NCI-H2107 treated with DMSO at 0.1 percent for 48 hours (cell line): ENCODE results near the gene LRRC4C.

Experiments used
- DNase-seq: peaks from one replicate; lab custom pipeline; 2025; ENCODE audit not compliant: unreplicated experiment; lab: John Stamatoyannopoulos, UW

The LRRC4C gene

DNA sequence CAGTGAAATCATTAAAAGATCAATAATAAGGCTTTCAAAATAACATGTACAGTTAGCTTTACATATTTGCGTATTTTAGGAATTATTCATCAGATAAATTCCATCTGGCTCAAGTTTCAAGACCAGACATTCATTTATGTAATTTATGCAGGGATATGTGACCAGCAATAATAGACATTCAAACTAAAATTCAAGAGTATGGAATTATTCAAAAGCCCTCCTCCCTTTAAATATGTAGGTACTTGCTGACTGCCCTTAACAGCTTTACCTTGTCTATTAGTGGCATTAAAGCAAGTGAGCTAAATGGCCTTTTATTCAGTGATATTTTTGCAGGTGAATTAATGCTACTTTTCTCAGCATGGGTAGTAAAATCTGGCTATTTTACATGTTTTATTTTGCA is 126.1 kb downstream of the LRRC4C start:
- no peak for DNase-seq

DNA sequence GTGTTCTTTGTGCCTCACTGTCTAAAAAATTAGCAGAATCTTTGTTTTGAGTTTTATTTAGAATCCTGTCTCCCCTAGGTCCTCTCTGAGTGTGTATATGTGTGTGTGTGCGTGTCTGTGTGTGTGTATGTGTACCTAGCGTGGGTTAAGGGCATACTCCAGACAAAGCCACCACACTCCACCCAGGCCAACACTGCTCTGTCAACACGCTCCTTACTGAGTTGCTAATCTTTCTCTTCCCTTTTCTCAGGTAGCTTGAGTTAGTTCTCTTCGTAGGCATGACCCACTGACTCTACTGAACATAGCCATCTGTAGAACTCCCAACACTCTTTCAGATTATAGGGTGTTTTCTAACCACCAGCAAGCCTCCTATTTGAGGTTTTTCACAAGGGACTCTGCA is 131.1 kb downstream of the LRRC4C start:
- DNase-seq: no peak

DNA sequence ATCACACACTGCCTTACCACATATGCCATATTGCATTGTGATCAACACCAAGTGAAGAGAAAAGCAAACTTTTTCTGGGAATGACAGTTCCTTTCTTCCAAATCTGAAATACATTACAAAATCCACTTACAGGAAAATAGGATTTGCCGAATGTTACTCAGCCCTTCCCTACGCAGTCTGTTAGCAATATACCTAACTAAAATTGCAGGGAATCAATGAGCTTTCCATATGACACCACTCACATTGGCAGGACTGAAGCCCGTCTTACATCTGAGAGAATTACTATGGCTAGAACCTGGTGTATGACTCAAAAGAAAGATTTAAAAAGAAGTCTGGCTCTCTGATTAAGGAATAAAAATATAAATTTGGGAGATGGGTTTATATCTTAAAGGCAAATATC is 136.0 kb downstream of the LRRC4C start:
- DNase-seq: no peak

DNA sequence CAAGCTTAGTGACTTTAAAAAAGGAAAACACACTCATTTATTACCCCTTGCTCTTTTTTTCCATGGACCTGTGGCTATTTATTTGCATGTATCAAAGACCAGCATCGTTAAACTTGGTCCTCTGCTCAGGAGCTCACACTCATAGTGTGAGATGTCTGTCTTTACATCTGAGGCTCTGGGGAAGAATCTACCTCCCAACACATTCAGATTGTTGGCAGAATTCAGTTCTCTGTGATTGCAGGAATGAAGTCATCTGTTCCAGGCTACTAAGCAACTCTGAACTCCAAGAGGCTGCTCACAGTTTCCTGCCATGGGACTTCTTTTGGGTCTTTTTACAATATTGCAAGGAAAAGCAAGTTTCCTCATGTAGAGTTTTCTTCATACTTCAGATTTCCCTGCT is 138.8 kb downstream of the LRRC4C start:
- DNase-seq: no peak

DNA sequence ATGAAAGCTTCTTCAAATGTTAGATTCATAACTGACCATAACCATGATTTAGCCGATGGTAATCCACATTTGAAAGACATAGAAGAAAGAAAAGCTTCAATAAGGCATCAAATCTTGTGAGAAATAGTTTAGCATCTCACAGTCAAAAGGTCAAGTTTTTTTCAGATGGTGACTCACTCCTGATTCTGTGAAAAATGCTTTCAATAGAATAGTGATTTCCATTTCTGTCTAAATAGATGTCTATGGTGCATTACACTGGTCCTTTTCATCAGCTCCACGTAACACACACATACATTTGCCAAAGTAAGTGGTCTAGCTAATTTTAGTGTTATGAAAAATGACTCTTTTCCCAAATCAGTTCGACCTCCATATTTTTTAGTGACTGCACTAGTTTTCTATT is 139.2 kb downstream of the LRRC4C start:
- DNase-seq: no peak

DNA sequence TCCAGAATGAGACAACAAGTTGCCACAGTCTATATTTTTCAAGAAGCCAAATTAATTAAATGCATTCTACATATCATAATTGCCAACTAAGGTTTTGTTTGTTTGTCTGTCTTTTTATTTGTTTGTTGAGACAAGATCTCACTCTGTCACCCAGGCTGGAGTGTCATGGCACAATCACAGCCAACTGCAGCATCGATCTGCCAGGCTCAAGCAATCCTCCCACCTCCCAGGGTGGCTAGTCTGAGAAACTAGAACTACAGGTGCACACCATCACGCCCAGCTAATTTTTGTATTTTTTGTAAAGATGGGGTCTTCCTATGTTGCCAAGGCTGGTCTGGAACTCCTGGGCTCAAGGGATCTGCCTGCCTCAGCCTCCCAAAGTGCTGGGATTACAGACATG is 140.0 kb downstream of the LRRC4C start:
- no peak for DNase-seq

DNA sequence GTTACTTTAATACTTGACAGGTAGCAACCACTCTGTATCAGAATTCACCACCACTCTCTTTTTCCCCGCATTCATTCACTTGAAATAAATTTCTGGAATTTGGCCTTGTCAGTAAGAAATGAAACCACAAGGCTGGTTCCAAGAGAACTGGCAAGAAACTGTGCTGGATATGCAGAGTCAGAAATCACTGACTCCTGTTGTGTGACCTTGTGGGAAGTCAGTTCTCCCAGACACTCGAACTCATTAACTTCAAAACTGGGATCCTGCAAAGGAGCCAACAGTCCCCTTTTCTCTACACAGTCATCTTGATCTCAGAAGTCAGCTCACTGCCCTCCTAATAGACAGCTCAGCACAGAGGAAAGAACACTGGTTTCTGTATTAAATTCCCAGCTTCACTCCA is 142.7 kb downstream of the LRRC4C start:
- DNase-seq: no peak

DNA sequence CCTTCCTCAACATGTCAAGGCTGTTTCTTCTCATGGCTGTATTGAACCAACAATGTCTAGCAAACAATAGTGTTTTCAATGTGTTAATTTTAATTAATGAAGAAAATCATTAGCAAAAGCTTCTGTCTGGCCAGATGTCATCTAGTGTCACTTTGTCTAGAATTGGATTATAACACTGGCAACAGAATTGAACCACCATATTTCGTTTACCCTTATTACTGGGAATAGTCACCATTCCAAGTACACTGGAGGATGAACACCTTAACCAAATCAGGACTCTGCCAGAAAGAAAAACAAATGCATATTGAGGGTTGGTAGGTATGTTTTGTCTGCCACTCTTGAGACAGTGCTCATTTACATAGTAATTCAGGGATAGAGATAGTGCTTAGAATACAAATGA is 146.2 kb downstream of the LRRC4C start:
- no peak for DNase-seq

DNA sequence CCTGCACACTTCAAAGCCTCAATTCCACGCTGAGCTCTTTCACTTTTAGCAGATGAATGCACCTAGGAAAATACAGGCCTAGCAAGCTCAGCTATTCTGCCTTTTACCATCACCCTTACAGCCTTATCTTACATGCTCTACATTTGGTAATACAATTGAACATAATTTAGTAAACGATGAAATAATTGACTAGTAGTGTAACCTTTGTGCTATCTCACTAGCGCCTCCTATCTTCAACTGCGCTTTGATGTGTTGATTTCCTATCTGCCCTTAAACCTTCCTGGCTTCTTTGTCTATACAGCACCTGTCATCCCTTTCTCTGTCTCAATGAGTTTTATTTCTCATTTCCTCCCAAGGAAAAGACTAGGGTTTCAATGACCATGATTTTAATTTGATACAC is 149.7 kb downstream of the LRRC4C start:
- no peak for DNase-seq

DNA sequence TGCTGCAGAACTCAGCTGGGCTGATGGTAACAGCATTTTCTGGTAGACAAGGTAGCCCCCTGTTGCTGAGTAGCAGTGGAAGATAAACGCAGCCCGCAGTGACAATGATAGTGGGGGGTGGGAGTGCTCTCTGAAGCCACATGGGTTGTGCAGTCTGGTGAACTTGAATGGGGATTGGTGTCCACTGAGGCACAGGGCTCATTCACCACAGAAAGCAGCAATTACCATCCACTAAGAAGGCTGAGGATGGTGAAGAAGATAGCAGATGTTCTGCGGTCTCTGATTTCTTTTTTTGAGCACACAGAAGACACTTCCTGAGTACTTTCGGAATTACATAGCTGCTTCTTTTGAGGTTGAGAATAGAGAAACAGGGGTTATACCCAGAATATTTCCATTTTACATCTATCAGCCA is 150.3 kb downstream of the LRRC4C start:
- no peak for DNase-seq

DNA sequence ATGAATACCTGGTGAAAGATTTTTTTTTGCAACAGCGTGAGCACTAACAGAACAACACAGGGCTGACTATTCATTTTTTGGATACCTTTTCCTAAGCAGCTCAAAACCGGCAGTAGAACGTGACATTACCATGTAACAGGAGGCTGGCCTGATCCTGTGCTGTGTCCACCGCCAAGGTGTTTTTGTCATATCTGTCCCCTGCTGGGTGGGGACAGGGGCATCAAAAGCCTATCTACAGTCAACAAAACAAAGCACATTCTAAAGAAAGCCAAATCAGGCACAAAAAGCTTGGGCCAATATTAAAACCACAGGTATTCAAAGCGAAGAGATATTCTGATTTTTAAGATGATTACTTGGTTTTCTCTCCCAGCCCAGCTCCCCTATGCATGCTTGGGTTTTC is 151.2 kb downstream of the LRRC4C start:
- no peak for DNase-seq

DNA sequence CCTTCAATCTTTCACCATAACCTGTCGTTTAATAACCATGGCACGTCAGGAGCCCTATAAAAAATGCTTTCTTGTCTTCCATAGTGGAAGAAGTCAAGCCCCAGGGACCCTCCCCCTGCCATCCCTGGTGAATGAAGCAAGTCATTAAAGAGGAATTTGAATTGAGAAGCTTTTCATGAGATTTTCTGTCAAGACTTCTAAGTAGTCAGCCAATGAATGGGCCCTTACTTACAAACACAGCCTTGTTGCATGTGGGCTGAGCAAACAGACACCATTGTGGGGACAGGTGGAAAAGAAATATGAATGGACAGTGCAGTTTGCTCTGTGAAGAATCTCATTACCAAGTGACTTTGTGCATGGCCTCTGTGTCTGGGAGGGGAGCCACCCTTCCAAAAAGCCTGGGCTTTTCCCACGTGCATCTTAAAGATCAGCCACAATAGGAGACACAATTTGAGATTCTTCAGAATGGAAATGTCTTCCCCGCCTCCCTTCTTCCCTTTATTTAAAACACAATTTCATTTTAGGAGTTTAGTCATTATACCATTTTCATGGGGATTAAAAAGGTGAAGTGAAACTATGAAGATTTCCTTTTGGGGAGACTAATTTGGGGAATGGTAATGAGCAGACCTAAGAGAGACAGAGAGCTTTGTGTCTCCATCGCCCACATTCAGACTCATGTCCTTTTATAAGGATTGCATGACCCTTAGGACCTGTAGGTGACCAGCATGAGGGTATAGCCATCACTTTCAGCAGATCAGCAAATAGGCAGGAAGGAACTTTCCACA is 152.0 kb downstream of the LRRC4C start:
- no peak for DNase-seq

DNA sequence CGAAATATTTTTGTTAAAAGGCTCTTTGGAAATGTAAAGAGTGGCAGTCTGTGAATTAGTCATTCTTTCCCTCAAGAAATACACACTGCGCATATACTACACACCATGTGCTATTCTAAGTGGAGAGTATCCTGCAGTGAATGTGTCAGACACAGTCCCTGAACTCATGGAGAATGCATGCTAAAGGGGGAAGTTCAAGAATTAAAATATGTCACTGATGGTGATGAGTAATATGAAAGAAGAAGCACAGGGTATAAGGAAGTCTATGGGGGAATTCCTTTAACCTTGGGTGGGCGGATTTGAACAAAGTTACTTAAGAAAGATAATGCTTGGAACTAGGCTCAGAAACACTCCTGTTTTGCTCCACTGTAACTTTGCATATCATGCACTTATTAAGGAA is 153.0 kb downstream of the LRRC4C start:
- no peak for DNase-seq

DNA sequence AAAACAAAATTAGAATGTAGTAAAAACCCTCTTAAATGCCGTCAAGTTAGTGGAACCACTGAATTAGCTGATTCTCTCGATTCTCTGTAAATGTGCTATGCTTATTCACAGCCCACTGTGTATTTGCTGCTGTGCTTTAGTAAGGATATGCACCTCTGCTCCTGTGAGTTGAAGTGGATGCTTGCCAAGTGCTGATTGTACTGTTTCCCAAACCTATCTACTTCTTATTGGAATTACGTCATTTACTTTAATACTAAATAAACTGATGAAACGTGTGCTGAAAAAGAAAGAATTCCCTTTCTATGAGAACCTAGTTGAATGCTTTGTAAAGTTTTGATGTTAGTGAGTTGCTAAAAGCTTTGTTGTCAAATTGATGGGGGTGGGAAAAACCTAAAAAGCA is 158.4 kb downstream of the LRRC4C start:
- no peak for DNase-seq

DNA sequence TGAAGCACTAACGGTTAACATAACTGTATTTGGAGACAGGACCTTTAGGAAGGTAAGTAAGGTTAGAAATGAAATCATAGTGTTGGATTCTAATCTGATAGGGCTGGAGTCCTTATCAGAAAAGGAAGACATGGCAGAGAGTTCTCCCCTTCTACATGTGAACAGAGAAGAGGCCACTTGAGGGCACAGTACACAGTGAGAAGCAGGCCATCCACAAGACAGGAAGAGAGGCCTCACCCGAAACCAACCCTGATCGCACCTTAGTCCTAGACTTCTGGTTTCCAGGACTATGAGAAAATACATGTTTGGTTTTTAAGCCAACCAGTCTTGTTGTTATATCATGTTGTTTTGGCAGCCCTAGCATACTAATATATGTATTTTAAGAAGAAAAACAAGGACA is 170.0 kb downstream of the LRRC4C start:
- DNase-seq: no peak

DNA sequence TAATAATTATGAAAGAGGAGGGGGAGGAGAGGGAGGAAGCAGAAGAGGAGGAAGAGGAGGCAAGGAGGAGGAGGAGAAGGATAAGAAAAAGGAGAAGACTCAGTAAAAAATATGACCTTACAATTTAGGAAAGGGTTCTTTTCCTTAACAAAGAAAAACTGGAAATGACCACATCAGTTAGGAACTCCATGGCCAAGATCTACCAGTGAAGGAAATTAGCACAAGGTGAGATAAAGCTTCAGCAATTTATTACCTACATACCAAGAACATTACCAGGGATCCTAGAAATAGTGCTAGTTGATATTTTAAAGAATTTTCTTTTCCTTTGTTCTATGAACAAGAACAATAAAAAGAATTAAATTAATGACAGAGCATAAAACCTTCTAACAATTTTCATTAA is 172.7 kb downstream of the LRRC4C start:
- no peak for DNase-seq

DNA sequence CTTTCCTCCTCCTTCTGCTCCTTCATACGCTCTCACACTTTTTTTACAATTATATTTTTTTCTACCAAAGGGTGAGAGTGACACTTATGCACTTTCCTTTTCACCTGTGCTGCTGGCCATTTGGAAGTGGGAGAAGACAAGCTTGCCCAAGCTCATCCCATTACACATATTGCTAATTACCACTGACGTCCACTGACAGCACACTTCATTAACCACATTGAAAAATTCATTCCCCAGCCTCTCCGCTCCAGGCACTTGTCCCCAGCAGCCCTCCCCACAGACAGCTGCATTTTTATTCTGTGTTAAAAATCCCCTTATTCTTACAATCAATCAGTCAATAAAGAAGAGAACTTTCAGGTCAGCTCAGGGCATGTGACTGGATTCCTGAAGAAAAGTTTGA is 175.1 kb downstream of the LRRC4C start:
- no peak for DNase-seq

DNA sequence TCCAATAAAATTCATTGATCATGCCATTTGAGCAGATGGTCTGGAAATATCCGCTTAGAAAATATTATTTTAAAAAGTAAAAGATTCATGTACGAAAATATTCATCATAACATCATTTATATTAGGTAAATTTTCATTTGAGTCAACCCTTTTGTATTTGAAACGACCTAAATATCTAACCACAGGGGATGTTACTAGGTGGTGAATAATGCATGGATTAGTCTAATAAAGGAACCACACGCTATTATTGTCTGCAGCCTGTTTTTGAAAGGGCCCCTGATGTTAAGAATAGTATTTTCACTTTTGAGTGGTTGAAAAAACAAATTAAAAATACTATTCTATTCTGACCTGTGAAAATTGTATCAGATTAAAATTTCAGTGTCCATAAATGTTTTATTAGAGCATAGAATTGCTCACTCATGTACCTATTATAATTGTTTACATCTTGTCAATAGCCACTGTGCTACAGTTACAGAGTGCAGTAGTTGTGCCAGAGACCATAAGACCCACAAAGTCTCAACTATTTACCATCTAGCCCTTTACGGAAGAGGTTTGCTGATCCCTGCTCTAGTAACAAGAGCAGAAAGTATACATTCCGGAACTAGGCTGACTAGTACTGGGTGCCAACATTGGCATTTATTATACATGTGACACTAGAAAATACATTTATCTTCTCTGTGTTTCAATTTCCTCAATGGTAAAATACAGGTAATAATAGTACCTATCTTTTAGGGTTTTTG is 176.1 kb downstream of the LRRC4C start:
- DNase-seq: no peak

DNA sequence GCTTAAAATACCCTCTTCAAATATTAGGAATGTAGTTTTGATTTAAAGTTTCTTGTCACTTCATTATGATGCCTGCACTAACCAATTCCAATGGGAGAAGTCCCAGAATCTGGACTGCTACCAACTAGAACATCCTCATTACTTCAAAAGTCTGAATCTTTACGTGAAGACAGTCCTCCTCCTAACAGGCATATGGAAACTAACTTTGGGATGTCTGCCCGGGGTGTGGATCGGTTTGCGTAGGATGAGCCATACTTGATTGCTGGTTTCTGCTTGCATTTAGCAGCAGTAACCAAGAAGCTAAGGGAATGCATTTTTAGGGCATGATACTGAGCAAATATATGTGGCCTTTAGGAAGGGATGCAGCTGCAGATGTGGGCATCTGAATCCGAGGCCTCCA is 177.1 kb downstream of the LRRC4C start:
- DNase-seq: no peak

DNA sequence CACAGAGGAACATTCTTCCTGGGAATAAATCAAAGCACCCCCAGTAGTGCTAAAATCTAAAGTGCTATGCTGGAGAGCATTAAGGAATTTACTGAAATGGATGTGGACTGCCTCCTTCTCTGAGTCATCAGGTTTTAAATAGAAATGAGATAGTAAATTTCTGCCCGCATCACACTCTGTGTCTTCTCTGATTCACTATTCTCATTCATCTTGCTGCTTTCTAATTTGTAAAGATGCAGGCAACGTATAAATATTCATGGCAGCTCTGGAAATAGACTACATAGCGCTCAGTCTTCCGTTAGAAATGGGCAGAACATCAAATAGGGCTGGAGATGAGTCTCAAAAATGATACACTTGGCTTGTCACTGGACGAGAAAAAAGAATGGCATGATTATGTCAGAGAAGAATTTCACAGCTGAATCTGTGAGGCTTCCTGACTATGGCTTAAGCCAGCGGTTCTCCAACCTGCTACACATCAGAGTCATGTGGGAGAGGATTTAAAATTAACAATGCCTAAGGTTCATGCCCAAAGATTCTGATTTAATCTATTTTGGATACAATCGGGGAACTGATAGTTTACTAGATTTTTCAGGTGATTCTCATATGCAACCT is 178.2 kb downstream of the LRRC4C start:
- DNase-seq: no peak

DNA sequence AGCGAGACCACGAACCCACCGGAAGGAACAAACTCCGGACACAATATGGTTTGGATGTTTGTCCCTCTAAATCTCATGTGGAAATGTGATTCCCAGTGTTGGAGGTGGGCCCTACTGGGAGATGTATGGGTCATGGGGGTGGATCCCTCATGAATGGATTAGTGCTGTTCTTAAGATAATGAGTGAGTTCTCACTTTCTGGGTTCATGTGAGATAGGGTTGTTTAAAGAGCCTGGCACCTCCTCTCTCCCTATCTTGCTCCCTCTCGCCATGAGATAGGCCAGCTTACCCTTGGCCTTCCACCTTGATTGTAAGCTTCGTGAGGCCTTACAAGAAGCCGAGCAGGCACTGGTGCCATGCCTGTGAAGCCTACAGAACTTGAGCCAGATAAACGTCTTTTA is 184.6 kb downstream of the LRRC4C start:
- no peak for DNase-seq

DNA sequence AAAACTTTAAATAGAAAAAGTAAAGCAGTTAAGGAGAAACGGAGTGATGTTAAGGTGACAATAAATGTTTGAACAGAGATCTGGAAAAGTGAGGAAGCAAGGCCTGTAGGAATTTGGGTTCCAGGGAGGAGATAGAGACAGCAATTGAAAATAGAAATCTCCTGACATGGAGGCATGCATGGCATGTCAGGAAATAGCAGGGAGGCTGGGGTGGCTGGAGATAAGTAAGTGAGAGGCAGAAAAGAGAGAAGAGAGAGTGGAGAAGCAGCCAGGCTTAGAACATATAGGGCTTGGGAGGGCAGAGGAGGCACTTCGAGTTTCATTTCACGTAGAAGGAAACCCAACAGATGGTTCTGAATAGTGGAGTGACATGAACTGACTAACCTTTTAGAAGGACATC is 185.5 kb downstream of the LRRC4C start:
- DNase-seq: no peak
